GM21515 (cell line): ENCODE results near the gene DHTKD1.
"Not testable (repeated sequence)": the region's sequence is repeated elsewhere in the genome, so short reads cannot be mapped to it uniquely, and the experiment has no call there.

ENCODE experiments used
- ATAC-seq: cut with Tn5 transposase; IDR thresholded peaks from one replicate; pipeline ENCODE4 v1.9.1; 2021; ENCODE audit not compliant: unreplicated experiment

The DHTKD1 gene

GRCh38 chr10:12063483-12063818, 5.3 kb upstream of the DHTKD1 start:
- no peak for ATAC-seq

- no peak for ATAC-seq
Measured at GRCh38 chr10:12067336-12067735, 1.4 kb upstream of the DHTKD1 start.

- ATAC-seq = not testable (repeated sequence)
Measured at GRCh38 chr10:12071441-12071840, 2.7 kb downstream of the DHTKD1 start.

GRCh38 chr10:12073526-12073925, 4.8 kb downstream of the DHTKD1 start:
- no peak for ATAC-seq

GRCh38 chr10:12077580-12078180, 8.9 kb downstream of the DHTKD1 start:
- ATAC-seq = no peak

- ATAC-seq = no peak
Measured at GRCh38 chr10:12081470-12081869, 12.7 kb downstream of the DHTKD1 start.

GRCh38 chr10:12081879-12082557, 13.3 kb downstream of the DHTKD1 start:
- ATAC-seq = no peak

- no peak for ATAC-seq
Measured at GRCh38 chr10:12088919-12089318, 20.2 kb downstream of the DHTKD1 start.

GRCh38 chr10:12091421-12091820, 22.7 kb downstream of the DHTKD1 start:
- no peak for ATAC-seq

GRCh38 chr10:12097361-12097760, 28.6 kb downstream of the DHTKD1 start:
- not testable (repeated sequence) for ATAC-seq

- no peak for ATAC-seq
Measured at GRCh38 chr10:12097791-12098190, 29.0 kb downstream of the DHTKD1 start.

- ATAC-seq = no peak
Measured at GRCh38 chr10:12098966-12099365, 30.2 kb downstream of the DHTKD1 start.

GRCh38 chr10:12103802-12104201, 35.0 kb downstream of the DHTKD1 start:
- ATAC-seq = no peak

GRCh38 chr10:12107781-12108180, 39.0 kb downstream of the DHTKD1 start:
- ATAC-seq = no peak

- no peak for ATAC-seq
Measured at GRCh38 chr10:12109286-12109685, 40.5 kb downstream of the DHTKD1 start.

GRCh38 chr10:12111528-12111927, 42.8 kb downstream of the DHTKD1 start:
- ATAC-seq = no peak

- ATAC-seq = no peak
Measured at GRCh38 chr10:12113627-12114026, 44.9 kb downstream of the DHTKD1 start.

- ATAC-seq = no peak
Measured at GRCh38 chr10:12121673-12122072, 52.9 kb downstream of the DHTKD1 start.

- peak; percentile 89 for ATAC-seq
Measured at GRCh38 chr10:12129222-12130111, 60.7 kb downstream of the DHTKD1 start, which contains the start of gene SEC61A2. SEC61A2 (plus strand) TSS chr10:12129677; CDS start chr10:12129788, 111 bp downstream.

- peak; percentile 32 for ATAC-seq
Measured at GRCh38 chr10:12130237-12130872, 61.6 kb downstream of the DHTKD1 start.

- ATAC-seq = no peak
Measured at GRCh38 chr10:12135631-12136030, 66.9 kb downstream of the DHTKD1 start.
